Liver (tissue), 9 donors: ENCODE measurements around the gene CD101. TPM values are rescaled to one million over a fixed set of nuclear protein-coding genes. Genes with fewer than 3 reads are reported as not detected.

Experiments used
- DNase-seq: peaks from one replicate; pipeline ENCODE4 v3.0.0-alpha.2; 2017; ENCODE audit warnings: low spot score
- H3K27ac ChIP-seq, 2 donors: one replicate each; pipeline ENCODE4 v1.7.0; 2013; ENCODE audit warnings: inconsistent platforms in 2 of 2, low read length in 2 of 2, control low read depth in 1 of 2, low read depth in 1 of 2, mild to moderate bottlenecking in 1 of 2
- H3K27me3 ChIP-seq, 4 donors: one replicate each; pipeline versions ENCODE4 v1.6.1 to v1.7.0; 2013; ENCODE audit warnings: low read length in 3 of 4, inconsistent platforms in 1 of 4, mild to moderate bottlenecking in 1 of 4, moderate library complexity in 1 of 4; ENCODE audit not compliant: control insufficient read depth in 4 of 4, insufficient read depth in 4 of 4
- H3K36me3 ChIP-seq, 4 donors: one replicate each; pipeline versions ENCODE4 v1.6.1 to v1.7.0; 2013; ENCODE audit warnings: low read length in 3 of 4, mild to moderate bottlenecking in 3 of 4, low read depth in 1 of 4, moderate library complexity in 1 of 4; ENCODE audit not compliant: control insufficient read depth in 4 of 4, insufficient read depth in 3 of 4
- H3K4me1 ChIP-seq, 4 donors: one replicate each; pipeline versions ENCODE4 v1.6.1 to v1.7.0; 2013; ENCODE audit warnings: low read length in 3 of 4, mild to moderate bottlenecking in 3 of 4, moderate library complexity in 1 of 4; ENCODE audit not compliant: control insufficient read depth in 4 of 4, insufficient read depth in 4 of 4
- H3K4me3 ChIP-seq, 3 donors: one replicate each; pipeline versions ENCODE4 v1.6.1 to v1.7.0; 2013; ENCODE audit warnings: low read length in 3 of 3, control low read depth in 1 of 3, low read depth in 1 of 3, mild to moderate bottlenecking in 1 of 3
- H3K9ac ChIP-seq, 2 donors: one replicate each; pipeline ENCODE4 v1.7.0; 2013; ENCODE audit warnings: low read length in 2 of 2, mild to moderate bottlenecking in 2 of 2, moderate library complexity in 2 of 2, control low read depth in 1 of 2, low read depth in 1 of 2
- H3K9me3 ChIP-seq, 4 donors: one replicate each; pipeline versions ENCODE4 v1.6.1 to v1.7.0; 2013; ENCODE audit warnings: low read length in 3 of 4; ENCODE audit not compliant: control insufficient read depth in 4 of 4
- CTCF ChIP-seq: fragments of 150-350 bp; IDR thresholded peaks from 2 replicates; pipeline ENCODE4 v1.5.1; 2017; ENCODE audit warnings: improper control_type of control experiment, low read depth, low read length; ENCODE audit not compliant: missing input control
- GABPA ChIP-seq, 2 donors: IDR thresholded peaks in 1 of 2; conservative IDR thresholded peaks in 1 of 2; 2 replicates each; pipeline ENCODE4 v1.6.1; 2016; ENCODE audit warnings: antibody characterized with exemption in 2 of 2, mild to moderate bottlenecking in 1 of 2, moderate library complexity in 1 of 2
- HNF4A ChIP-seq, 2 donors: conservative IDR thresholded peaks; 2 replicates each; pipeline ENCODE4 v1.6.1; 2016; ENCODE audit warnings: antibody characterized with exemption in 2 of 2, mild to moderate bottlenecking in 2 of 2
- HNF4G ChIP-seq: IDR thresholded peaks from 2 replicates; pipeline ENCODE4 v1.6.1; 2016; ENCODE audit warnings: antibody characterized with exemption
- NR2F2 ChIP-seq: IDR thresholded peaks from 2 replicates; pipeline ENCODE4 v1.6.1; 2016; ENCODE audit warnings: antibody characterized with exemption
- RAD21 ChIP-seq, 2 donors: IDR thresholded peaks; 2 replicates each; pipeline ENCODE4 v1.6.1; 2016; ENCODE audit warnings: antibody characterized with exemption in 2 of 2, mild to moderate bottlenecking in 2 of 2
- RXRA ChIP-seq, 2 donors: IDR thresholded peaks; 2 replicates each; pipeline ENCODE4 v1.6.1; 2017 to 2018; ENCODE audit warnings: antibody characterized with exemption in 2 of 2, mild to moderate bottlenecking in 1 of 2
- SP1 ChIP-seq: IDR thresholded peaks from 2 replicates; pipeline ENCODE4 v1.6.1; 2018; ENCODE audit warnings: antibody characterized with exemption, mild to moderate bottlenecking
- TAF1 ChIP-seq: conservative IDR thresholded peaks from 2 replicates; pipeline ENCODE4 v1.6.1; 2016; ENCODE audit warnings: antibody characterized with exemption, mild to moderate bottlenecking
- ZBTB33 ChIP-seq: IDR thresholded peaks from 2 replicates; pipeline ENCODE4 v1.6.1; 2016; ENCODE audit warnings: antibody characterized with exemption
- WGBS: extraction: QIAGEN DNeasy Blood & Tissue Kit; methylation state at CpG from one replicate; pipeline ENCODE4 v1.1.7; 2013; 5-methylcytosine and 5-hydroxymethylcytosine counted together
- polyA plus RNA-seq, 2 donors: library from polyadenylated mRNA; stranded (reverse) in 1 of 2; unstranded in 1 of 2; fragments of 200-250 nt in 1 of 2; fragments of >200 nt in 1 of 2; fragmentation: Nextera tagmentation in 1 of 2; extraction: Ambion mirVana in 1 of 2; gene quantifications; one replicate each; pipeline versions ENCODE4 v1.2.1 to v1.2.3, GENCODE V29; 2013 to 2015
- total RNA-seq, 2 donors: library from RNA; depleted of rRNA; stranded (reverse); fragments of >200 nt; gene quantifications; one replicate each; pipeline ENCODE4 v1.2.3, GENCODE V29; 2014
- TF ChIP-seq, protein P1 (sequence below): IDR thresholded peaks from 2 replicates; pipeline ENCODE4 v1.6.1; 2016; ENCODE audit warnings: antibody characterized with exemption
- TF ChIP-seq, protein P2 (sequence below): IDR thresholded peaks from 2 replicates; pipeline ENCODE4 v1.6.1; 2016; ENCODE audit warnings: antibody characterized with exemption, mild to moderate bottlenecking
- TF ChIP-seq, protein P3 (sequence below): IDR thresholded peaks from 2 replicates; pipeline ENCODE4 v1.6.1; 2016; ENCODE audit warnings: antibody characterized with exemption
- donor health status: healthy.
- donor health status: healthy.
- donor health status: healthy.
- donor health status: healthy.
- donor health status: healthy.

CD101 gene
- total and polyA plus RNA-seq, 4 donors: 0.24 to 2.0 (median 0.65) TPM

- TF ChIP-seq, protein P1, sequence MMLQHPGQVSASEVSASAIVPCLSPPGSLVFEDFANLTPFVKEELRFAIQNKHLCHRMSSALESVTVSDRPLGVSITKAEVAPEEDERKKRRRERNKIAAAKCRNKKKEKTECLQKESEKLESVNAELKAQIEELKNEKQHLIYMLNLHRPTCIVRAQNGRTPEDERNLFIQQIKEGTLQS: no peak
- TF ChIP-seq, protein P2, sequence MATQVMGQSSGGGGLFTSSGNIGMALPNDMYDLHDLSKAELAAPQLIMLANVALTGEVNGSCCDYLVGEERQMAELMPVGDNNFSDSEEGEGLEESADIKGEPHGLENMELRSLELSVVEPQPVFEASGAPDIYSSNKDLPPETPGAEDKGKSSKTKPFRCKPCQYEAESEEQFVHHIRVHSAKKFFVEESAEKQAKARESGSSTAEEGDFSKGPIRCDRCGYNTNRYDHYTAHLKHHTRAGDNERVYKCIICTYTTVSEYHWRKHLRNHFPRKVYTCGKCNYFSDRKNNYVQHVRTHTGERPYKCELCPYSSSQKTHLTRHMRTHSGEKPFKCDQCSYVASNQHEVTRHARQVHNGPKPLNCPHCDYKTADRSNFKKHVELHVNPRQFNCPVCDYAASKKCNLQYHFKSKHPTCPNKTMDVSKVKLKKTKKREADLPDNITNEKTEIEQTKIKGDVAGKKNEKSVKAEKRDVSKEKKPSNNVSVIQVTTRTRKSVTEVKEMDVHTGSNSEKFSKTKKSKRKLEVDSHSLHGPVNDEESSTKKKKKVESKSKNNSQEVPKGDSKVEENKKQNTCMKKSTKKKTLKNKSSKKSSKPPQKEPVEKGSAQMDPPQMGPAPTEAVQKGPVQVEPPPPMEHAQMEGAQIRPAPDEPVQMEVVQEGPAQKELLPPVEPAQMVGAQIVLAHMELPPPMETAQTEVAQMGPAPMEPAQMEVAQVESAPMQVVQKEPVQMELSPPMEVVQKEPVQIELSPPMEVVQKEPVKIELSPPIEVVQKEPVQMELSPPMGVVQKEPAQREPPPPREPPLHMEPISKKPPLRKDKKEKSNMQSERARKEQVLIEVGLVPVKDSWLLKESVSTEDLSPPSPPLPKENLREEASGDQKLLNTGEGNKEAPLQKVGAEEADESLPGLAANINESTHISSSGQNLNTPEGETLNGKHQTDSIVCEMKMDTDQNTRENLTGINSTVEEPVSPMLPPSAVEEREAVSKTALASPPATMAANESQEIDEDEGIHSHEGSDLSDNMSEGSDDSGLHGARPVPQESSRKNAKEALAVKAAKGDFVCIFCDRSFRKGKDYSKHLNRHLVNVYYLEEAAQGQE: no peak
These were observed 31.4 kb downstream of the CD101 start (continued) for GRCh38 chr1:117032681-117033539.

- H3K9me3 ChIP-seq: no peaks in the 10 kb centered on the region
- 85% methylated on average over 7 of the region's 7 CpGs for WGBS
- H3K4me1 ChIP-seq: no peaks in the 10 kb centered on the region
- no peak overlapping the region for H3K9ac ChIP-seq
- no peak for DNase-seq
- H3K27me3 ChIP-seq: no peaks in the 10 kb centered on the region
- H3K36me3 ChIP-seq: no peaks in the 10 kb centered on the region
- H3K4me3 ChIP-seq: no peak overlapping the region
- H3K27ac ChIP-seq: no peak overlapping the region
- TF ChIP-seq HNF4A (conservative IDR thresholded peaks at IDR 0.05): no peak
- no peak for TF ChIP-seq CTCF
- no peak for TF ChIP-seq ZBTB33
- no peak for TF ChIP-seq NR2F2
- no peak for TF ChIP-seq GABPA (IDR thresholded peaks at IDR 0.05 in 1 of 2, conservative IDR thresholded peaks at IDR 0.05 in 1 of 2)
- no peak for TF ChIP-seq SP1
- TF ChIP-seq RXRA (IDR thresholded peaks at IDR 0.05): no peak
- TF ChIP-seq RAD21 (IDR thresholded peaks at IDR 0.05): no peak
These were observed 32.2 kb downstream of the CD101 start for GRCh38 chr1:117033772-117034171.

- Histone ChIP-seq H3K27me3 (no peaks in the 10 kb centered on the region), H3K36me3 (no peaks in the 10 kb centered on the region), H3K4me1 (no peaks in the 10 kb centered on the region), H3K9ac (no peak overlapping the region), H3K9me3 (no peaks in the 10 kb centered on the region), H3K4me3 (no peak overlapping the region), H3K27ac (no peak overlapping the region)
- DNase-seq: no peak
- TF ChIP-seq NR2F2 (no peak), TAF1 (no peak), RXRA (IDR thresholded peaks at IDR 0.05) (no peak), HNF4G (no peak)
- TF ChIP-seq, protein P3, sequence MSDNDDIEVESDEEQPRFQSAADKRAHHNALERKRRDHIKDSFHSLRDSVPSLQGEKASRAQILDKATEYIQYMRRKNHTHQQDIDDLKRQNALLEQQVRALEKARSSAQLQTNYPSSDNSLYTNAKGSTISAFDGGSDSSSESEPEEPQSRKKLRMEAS: no peak
- TF ChIP-seq, protein P2: no peak
- WGBS: 90% methylated on average over 7 of the region's 7 CpGs
These were observed 33.3 kb downstream of the CD101 start for GRCh38 chr1:117034791-117035290.
